Fibroblast of skin of right quadriceps (primary cell): ENCODE results near the gene TTC21A.

Experiments used
- DNase-seq: peaks from one replicate; pipeline ENCODE4 v3.0.0-alpha.2; 2013

The TTC21A gene

DNA sequence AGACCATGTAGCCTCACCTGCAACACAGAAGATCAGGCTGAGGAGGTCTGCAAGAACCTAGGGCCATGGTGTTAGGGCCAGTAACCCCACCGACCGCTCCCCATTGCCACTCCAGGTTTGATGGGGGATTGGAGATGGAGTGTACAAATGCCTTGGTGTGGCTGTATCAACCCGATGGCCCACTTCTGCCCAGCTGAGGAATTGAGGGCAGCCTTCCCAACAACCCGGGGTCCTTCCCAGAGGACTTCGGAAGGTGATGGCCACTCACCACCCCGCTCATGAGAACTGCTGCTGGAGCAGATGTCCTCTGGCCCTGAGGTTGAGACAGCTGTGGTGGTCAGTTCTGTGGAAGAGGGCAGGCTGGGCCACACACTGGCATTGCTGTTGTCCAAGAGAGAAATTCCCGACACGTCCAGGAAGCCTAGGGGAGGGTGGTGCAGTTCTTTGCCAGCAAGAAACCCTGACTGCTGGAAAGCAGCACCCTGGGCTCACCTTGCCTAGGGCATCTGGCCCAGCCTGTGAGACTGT, 8.9 kb upstream of the TTC21A start:
- no peak for DNase-seq

DNA sequence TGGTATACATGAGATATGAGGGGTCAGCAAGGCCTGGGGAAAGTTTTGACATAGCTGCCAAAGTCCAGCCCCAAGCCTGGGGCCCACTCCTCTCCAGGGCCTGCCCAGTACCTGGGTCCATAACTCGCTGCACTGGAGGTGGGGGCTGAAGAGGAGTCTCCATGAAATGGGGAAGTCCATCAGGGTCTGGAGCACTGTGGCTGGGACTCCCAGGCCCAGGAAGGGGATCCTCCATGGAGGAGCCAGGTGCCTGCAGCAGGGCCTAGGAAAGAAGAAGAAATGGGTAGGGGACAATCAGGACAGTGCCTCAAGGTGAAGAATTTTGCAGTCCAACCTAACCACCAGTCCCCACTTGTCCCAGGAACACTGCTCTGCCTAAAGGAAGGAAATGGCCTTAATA, 8.2 kb upstream of the TTC21A start:
- DNase-seq: no peak

DNA sequence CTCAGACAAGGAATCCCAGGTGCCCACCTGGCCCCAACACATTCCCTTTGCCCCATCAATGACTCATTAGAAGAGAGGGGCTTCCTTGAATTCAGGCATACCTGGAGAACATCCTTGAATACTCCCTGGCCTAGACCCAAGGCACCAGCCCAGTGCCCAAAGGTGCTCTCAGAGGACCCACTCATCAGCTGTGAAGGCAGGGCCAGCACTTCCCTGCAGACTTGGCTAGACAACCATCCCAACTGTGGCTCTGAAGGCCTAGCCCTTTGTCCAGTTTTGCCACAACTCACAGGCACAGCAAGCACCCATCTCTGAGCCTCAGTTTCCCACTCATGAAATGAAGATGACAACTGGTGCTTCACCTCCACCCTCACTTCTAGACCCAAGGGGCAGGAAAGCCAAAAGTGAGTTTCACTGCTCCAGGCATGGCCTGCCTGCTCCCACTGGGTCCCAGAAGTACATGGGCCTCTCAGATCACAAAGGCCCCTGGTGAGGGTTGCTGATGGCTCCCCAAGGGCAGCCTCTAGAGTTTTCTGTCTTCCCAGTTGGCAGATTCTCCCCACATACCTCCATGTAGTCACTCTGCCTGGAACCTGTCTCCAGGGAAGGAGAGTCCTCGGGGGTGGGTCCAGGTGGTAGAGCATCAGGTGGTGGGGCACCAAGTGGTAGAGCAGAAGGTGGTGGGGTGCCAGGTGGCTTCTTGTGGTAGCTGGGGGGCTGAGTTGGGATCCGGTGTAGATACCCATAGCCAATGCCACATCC, 7.6 kb upstream of the TTC21A start:
- no peak for DNase-seq

DNA sequence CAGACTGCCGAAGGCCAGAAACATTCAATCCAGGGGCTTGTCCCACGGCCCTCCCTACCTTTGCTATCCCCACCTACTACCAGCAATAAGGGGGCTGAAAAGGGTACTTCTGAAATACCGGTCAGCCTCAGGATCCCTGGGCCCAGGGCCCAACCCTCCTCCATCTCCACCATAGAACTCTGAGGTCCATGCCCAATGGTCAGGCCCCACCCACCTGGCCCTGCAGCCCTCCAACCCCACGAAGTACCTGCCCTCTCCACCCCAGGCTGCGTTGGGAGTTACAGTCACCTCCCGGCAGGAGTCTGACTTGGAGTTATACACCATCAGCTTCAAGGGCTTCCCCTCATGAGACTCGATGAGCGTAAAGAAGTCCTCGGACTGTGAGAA, 7.0 kb upstream of the TTC21A start:
- DNase-seq: no peak

DNA sequence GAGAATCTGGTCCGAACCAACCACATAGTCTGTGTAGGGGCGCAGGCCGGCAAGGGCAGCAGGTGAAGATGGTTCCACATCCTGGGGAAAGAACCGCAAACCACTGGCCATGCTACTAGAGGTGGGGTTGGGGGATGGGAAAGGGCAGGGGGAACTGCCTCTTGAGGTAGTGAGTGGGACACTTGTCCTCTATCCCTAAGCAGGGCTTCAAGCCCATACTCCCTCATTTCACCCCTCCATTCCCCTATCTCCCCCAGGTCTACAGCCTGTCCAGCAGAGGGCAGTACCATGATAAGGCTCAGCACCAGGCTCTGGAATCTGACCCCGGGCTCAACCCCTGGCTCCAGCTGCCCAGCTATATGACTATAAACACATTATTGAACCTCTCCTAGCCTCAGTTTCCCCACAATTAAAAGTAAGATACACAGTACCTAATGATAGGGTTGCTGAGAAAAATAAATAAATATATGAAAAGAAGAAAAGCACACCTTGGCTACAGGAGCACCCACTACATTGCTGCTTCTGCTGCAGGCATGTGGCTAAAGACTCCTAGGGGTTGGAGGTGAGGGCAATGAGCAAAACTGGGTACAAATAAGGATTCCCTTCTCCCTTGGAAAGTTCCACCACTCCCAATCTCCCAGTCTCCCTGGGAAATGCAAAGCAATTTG, 6.3 kb upstream of the TTC21A start:
- DNase-seq: peak; percentile 23

DNA sequence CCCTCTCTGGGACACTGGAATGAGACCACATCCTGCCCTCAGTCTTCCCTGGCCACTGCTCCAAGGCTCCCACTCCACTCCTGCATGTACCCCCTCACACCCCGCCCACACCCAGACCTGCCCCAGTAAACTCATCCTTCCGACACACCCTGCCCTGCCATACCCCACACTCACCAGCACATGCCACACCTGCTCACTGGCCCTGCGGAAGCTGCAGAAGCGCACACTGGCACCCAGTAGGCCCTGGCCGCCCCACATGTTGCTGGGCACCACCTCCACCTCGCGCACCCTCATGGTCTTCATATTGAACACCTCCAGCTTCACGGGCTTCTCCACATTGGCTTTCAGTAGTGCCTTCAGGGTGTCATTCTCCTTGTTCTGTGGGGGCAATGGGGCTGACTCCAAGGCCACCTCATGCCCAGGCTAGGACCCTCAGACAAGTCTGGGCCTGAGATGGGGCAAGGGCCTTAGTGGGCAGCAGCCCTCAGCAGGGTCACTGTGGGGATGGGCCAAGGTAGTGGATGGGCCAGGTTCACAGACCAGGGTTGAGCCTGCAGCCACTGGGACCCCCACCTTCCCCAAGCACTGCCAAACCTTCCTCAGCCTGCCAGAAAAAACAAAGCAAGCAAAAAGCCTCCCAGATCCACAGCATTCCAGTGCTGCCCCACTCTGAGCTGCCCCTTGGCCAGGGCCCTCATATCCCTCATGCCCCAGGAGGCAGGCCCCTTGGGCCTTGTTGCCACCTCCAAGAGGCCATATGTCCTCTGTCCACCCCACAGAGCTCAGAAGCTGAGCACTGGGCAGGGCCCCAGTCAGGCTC, 4.8 kb upstream of the TTC21A start:
- no peak for DNase-seq

DNA sequence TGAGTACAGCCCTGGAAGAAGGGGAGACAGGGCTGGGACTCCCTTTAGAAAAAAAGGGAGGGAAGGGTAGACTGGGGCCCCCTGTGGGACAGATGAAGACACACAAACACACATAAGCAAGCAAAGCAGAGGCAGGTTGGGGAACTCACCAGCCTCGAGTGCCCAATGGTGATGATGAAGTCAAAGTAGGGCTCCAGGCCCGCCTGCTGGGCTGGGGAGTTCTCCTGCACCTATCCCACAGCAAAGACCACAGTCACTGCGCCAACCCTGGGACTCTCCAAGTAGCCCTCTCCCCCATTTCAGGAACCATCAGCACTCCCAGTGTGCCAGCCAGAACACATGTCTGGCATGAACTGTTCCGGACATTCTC, 4.2 kb upstream of the TTC21A start:
- no peak for DNase-seq

DNA sequence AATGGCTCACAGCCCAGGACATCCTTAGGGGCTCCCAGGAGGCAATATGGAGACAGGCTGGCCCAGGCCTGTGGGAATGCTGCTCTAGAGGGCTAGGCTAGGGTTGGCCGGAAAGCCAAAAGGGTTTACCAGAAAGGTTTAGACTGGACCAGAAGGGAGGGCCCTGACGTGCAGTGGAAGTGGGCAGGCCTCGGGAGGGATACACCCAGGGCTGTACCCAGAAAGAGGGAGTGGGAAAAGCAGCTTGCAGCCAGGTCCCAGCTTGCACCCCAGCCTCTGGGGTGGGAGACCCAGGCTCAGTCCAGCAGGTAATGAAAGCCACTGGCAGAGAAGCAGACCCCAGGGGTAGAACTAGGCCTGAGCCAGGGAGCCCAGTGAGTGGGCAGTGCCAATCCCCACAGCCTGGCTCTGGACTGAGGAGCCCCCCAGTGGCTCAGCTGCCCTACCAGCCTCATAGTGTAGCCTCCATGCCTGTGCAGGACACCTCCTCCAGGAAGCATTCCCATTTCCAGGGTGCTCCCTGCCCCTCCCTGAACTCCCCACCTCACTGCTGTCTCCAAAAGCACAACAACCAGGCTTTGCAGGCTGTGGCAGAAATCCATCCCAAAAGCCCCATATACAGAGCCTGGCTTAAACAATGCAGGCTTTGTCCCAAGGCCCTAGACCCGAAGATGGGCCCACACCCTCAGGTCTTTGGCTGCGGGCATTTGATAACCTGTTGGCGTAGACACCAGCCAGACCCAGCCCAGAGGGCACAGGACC, 3.5 kb upstream of the TTC21A start:
- DNase-seq: no peak

DNA sequence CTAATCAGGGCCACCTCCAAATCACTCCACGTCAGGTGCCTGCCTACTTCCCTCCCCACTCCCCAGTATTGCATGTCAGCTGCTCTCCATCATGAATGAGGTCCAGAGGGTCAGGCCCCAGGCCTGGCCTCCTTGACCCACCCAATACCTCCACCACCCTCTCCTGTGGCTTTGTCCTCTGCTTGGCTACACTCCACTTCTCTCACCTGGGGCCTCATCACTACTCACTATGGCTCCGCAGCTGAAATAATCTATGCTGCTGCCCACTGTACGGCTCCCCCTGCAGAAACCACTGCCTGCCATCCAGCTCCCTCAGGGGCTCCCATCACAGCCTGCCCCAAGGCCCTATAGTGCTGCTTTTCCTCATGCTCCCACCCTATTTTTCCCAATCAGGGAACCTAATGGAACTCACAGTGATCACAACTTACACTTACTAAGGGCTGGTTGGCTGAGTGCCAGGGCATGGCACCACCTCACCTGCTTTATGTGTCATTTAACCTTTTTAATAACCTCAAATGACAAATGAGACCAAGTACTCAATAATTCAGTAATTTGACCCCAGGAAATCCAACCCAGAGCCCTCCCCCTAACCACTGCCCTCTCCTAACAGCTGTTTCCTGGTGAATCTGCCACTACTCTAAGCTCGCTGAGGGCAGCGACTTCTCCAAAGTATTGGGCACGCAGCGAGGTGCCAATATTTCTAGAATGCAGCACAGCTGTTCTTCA, 2.4 kb upstream of the TTC21A start:
- no peak for DNase-seq

DNA sequence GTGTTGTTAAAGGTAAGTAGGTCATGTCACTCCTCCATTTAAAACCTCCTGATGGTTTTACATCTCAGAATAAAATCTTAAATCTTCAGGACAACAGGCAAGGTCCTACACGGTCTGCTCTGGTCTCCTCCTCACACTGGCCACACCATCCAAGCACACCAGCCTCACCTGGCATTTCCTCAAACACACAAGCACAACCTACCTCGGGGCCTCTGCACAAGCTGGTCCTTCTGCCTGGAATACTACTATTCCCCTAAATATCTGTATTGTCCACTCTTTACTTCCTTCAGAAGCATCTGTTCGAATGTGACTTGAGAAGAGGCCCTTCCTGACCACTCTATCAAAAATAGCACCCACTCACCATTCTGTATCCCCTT, 1.8 kb upstream of the TTC21A start:
- DNase-seq: no peak

DNA sequence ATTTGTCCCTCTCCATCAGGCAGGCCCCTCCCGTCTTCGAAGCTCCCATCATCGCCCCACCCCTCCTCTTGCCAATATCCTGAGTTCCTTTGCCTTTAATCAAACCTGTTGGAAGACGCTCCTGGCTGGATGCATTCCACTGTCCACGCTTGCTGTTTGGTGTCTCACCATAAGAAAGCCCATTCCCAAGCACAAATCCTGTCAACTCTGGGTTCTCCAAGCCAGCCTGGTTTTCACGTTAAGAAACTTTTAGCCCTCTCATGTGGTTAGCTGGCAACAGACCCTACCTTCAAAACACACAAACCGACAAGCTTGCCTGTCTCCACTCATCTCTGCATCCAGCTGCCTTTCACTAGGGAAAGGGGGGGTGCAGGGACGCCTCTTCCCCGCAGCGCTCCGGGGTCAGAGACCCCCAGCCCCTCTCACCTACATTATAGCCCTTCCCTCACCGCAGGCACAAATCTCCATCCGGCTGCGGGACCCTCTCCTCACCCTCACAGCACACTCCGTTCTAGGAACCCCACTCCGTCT, 1.1 kb upstream of the TTC21A start:
- DNase-seq: peak; percentile 35

DNA sequence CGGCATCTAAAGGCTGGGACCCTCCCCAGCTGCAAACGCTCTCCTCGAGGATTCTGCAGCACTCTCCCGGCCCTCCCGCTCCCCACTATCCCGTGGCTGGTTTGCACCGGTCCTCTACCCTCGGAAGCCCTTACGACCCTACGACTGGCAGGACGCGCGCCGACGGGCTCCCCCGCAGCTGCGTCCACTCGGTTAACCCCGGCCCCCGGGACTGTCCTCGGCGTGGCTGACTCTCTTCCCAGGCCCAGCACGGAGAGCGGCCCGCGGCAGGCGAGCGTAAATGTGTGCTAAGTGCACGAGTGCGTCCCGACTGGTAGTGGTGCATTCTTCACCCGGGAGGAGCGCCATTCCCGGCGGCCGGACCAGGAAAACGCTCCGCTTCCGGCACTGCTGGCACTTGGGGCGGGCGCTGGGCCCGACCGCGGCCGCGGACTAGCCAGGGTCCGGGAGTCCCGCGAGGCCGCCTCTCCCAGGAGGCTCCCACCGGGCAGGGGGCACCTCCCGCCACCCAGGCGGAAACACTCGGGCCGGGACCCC, 561 bp upstream of the TTC21A start:
- peak; percentile 37 for DNase-seq

DNA sequence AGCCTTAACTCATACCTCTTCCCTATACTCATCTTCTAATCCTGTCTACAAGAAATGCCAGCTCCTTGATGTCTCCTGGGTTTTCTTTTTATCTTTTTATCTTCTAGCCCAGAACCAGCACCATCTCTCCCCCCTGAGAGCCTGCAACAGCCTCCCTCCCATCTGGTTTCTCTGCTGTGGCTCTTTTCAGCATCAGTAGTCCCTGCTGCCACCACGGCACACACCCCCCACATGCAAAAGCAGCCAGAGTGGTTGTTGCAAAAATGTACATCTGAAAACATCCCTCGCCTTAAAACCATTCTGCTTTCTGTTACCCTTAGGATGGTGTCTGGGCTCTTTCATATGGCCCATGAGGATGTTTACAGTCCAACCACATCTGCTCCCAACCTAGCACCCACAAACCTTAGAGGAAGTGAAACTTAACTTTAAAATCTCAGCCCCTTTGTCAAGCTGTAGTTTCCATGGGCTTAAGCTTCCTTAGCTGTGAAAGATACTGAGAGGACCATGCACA, 775 bp downstream of the TTC21A start:
- no peak for DNase-seq

DNA sequence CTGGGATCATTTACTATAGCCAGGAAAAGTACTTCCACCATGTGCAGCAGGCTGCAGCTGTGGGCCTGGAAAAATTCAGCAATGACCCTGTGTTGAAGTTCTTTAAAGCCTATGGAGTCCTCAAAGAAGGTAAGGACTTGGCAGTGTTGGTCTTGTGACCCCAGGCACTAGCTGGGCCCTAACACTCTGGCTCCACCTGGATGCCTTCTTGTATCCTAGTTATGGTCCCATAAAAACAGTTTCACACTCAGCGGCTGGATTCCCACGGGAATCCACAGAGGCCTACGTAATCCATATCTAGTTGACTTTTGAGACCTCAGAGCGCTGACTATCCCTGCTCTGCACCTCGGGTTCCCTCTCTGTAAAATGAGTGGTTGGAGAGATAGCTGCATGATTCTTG, 1.6 kb downstream of the TTC21A start:
- DNase-seq: no peak

DNA sequence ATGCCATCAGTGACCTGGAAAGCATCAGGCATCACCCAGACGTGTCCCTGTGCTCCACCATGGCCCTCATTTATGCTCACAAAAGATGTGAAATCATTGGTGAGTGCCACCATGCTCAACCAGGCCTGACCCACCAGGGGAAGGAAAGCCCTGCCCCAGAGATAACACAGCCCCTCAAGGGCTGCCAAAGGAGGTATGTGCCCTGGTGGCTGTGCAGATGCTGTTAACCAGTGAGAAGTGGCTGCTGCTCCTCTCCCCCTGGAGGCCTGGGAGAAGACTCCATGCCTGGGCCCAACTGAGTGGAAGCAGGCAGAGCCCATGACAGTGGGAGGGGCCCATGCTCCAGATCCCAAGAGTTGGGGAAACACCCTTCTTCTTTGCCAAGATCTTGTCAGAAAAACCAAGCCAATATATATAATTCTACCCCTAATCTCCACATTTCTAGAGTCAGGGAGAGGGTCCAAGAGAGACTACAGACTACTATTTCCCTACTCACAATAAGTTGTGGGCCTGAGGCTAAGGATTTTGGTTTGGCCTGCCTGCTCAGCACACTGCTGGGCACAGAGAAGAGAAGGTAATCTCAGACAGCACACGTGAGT, 2.7 kb downstream of the TTC21A start:
- DNase-seq: no peak

DNA sequence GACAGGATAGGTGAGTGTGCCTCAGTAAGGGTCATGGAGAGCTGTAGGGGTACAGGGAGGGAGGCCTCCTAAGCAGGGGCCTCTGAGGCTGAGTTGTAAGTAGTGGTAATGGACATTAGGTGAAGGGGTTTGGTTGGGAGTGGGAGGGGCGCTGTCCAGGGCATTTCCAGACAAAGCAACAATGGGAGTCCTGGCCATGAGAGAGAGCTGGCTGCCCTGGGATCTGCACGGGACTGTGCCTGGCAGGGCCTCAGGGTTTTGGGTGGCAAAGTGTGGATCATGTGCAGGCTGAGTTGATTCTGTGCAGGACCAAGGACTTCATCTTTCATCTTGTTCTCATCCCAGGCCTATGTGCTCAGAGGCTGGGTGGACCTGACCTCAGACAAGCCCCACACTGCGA, 4.6 kb downstream of the TTC21A start:
- DNase-seq: no peak

DNA sequence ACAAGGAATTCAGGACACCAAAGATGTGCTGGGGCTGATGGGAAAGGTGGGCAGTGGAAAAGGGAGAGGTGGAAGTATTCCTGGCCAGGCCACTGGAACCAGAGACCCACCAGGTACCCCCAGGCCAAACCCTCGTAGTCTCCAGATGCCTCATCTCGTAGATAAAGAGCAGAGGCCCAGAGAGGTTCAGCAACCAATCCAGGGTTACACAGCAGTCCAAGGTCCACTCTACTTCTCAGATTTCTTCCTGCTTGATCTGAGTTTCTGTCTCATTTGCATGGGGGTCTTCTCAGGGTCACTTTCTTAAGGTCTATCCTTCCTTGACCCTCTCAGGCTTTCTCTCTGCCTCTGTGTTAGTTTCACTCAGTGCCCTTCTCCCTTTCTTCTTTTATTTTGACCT, 5.1 kb downstream of the TTC21A start:
- DNase-seq: no peak

DNA sequence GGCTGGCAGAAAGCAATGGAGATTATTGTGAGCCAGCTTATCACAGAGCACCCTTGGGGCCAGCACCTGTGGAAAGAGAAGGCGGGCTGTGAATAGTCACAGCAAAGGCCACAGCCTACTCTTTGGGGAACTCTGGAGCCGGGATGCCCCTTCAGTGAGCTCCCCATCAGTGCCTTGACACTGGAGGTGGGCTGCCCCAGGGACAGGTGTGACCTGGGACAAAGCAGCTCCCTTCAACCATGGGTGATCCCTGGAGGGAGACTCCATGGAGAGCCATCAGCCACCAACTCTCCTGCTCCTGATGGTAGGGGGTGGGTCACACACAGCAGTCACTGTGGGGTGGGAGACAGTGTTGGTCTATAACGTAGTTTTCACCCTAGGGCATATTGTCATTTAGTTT, 5.8 kb downstream of the TTC21A start:
- no peak for DNase-seq

DNA sequence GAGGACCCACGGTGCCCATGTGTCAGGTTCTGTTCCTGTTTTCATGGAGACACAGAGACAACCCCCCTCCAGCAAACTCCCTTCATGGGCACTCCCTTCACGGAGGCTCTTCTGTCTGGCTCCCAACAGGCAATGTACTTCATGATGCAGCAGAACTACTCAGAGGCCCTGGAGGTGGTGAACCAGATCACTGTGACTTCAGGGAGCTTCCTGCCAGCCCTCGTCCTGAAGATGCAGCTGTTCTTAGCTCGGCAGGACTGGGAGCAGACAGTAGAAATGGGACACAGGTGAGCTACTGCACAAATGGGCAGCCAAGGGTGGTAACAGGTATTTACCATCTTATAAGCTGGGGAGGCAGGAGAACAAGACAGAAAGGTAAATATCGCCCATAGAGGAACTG, 7.0 kb downstream of the TTC21A start:
- no peak for DNase-seq

DNA sequence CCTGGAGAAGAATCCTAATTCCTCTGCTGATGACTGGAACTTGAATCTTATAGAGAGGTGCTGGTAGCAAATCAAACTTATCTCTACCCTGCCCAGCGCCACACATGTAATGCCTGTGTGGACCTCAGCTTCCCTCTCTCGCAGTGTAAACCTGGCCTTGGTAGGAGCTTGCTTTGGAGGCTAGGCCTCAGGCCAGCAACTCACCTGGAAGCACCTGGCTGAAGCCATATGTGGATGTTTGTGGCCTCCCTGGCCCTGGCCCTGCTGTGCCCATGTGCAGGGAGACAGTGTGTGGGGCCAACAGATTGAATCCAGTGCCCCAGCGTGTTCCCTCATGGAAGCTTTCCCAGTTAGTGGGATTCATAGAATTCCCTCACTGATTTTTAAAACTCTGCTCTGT, 8.4 kb downstream of the TTC21A start:
- DNase-seq: no peak

DNA sequence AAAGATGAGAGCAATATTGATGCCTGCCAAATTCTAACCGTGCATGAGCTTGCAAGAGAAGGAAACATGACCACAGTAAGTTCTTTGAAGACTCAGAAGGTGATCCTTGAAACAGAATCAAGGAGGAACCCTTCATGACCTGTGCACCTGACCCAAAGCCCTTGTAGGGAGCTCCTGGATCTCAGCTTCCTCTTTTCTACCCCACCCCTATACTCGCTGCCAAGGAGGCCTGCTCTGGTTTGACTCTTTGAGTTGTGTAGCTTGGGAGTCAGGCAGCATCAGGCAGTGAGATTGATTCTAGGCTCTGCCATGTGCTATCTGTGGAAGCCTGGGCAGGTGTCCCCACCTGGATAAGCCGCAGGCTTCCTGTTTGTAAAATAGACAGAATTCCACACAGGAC, 10.6 kb downstream of the TTC21A start:
- no peak for DNase-seq
